ENCODE results near the gene KCNG2. TPM values are rescaled to one million over a fixed set of nuclear protein-coding genes. Genes with fewer than 3 reads are reported as not detected.

The KCNG2 gene
- total and polyA plus RNA-seq, 2 experiments from 2014 or later, result 0.13 to 0.52 TPM

- ATAC-seq (no peak), DNase-seq (ENCODE audit: low spot score) (no peak)
- H4K20me1 ChIP-seq (replicated peaks; ENCODE audit: insufficient read depth), result peaks cover 8% of the 10 kb centered on the region; the same call in 1 of the 2 replicates
- TF ChIP-seq REST (IDR thresholded peaks at IDR 0.05; ENCODE audit: unreplicated experiment) (no peak), ZNF462 (CRISPR knock-in tag; IDR thresholded peaks at IDR 0.05) (no peak), EZH2phosphoT487 (IDR thresholded peaks at IDR 0.05; ENCODE audit: unreplicated experiment) (no peak), JUNB (IDR thresholded peaks at IDR 0.05; ENCODE audit: unreplicated experiment) (no peak), POLR2AphosphoS5 (IDR thresholded peaks at IDR 0.05; ENCODE audit: low read depth) (no peak), NANOG (IDR thresholded peaks at IDR 0.05; ENCODE audit: borderline replicate concordance) (no peak), CREB1 (CRISPR knock-in tag; IDR thresholded peaks at IDR 0.05; ENCODE audit: low read depth) (no peak), EZH2 (IDR thresholded peaks at IDR 0.05; ENCODE audit: low read depth, unreplicated experiment) (no peak), ETS1 (IDR thresholded peaks at IDR 0.05) (no peak)
- Mint-ChIP-seq H3K4me1 (peaks cover 11% of the 10 kb centered on the region), H3K9me3 (no peaks in the 10 kb centered on the region), H3K27ac (no peak overlapping the region), H3K27me3 (ENCODE audit: insufficient read depth, low read depth, poor library complexity) (peaks cover 7% of the 10 kb centered on the region), H3K4me3 (no peak overlapping the region), H3K36me3 (ENCODE audit: low read depth) (peaks cover 2% of the 10 kb centered on the region; the same call in 2 of the 3 replicates)
- no peaks in the 10 kb centered on the region for H3K9me2 ChIP-seq (ENCODE audit: insufficient read depth)
- no peak overlapping the region for H3K27ac ChIP-seq (ENCODE audit: low read depth)
- H2AFZ ChIP-seq, result no peak overlapping the region
- H3K27me3 ChIP-seq (ENCODE audit: insufficient read depth), result no peaks in the 10 kb centered on the region
- H3K4me1 ChIP-seq (ENCODE audit: insufficient read depth), result no peaks in the 10 kb centered on the region
- H3K36me3 ChIP-seq (ENCODE audit: insufficient read depth), result no peaks in the 10 kb centered on the region
- H3K79me2 ChIP-seq (replicated peaks; ENCODE audit: insufficient read depth), result 0 out of 2 replicates have a peak, but pooled peaks cover 5% of the 10 kb centered on the region
- no peak overlapping the region for H3K4me3 ChIP-seq
- H3F3A ChIP-seq (replicated peaks; ENCODE audit: low read depth), result no peaks in the 10 kb centered on the region
- no peak overlapping the region for H3K4me2 ChIP-seq
Measured at GRCh38 chr18:79940126-79940813, 142.5 kb downstream of the KCNG2 start.

Measured in GM23338 (cell line).